AG09309 (cell line): ENCODE results near the gene ECM2.

Source experiments
- DNase-seq: peaks from one replicate; pipeline ENCODE4 v3.0.0-alpha.2; 2010; ENCODE audit warnings: low read depth
- H3K4me3 ChIP-seq: 2 replicates; pipeline ENCODE4 v1.5.1; 2011; ENCODE audit warnings: mild to moderate bottlenecking, low read depth, low read length, moderate library complexity; ENCODE audit not compliant: control insufficient read depth
- TF ChIP-seq, protein P1 (sequence below): IDR thresholded peaks from 2 replicates; pipeline ENCODE4 v1.5.1; 2011; ENCODE audit warnings: mild to moderate bottlenecking, low read depth, low read length, inconsistent platforms; ENCODE audit not compliant: insufficient read depth, control insufficient read depth; ENCODE audit errors: missing control alignments

The ECM2 gene

GRCh38 chr9:92527832-92528521 is 7.8 kb downstream of the ECM2 start:
- DNase-seq: no peak
- TF ChIP-seq, protein P1, sequence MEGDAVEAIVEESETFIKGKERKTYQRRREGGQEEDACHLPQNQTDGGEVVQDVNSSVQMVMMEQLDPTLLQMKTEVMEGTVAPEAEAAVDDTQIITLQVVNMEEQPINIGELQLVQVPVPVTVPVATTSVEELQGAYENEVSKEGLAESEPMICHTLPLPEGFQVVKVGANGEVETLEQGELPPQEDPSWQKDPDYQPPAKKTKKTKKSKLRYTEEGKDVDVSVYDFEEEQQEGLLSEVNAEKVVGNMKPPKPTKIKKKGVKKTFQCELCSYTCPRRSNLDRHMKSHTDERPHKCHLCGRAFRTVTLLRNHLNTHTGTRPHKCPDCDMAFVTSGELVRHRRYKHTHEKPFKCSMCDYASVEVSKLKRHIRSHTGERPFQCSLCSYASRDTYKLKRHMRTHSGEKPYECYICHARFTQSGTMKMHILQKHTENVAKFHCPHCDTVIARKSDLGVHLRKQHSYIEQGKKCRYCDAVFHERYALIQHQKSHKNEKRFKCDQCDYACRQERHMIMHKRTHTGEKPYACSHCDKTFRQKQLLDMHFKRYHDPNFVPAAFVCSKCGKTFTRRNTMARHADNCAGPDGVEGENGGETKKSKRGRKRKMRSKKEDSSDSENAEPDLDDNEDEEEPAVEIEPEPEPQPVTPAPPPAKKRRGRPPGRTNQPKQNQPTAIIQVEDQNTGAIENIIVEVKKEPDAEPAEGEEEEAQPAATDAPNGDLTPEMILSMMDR: no peak
- H3K4me3 ChIP-seq: no peak overlapping the region

- no peak for DNase-seq
Measured at GRCh38 chr9:92527291-92527828, 8.4 kb downstream of the ECM2 start.

GRCh38 chr9:92525306-92525705 is 10.5 kb downstream of the ECM2 start:
- H3K4me3 ChIP-seq: no peak overlapping the region
- TF ChIP-seq, protein P1: no peak
- DNase-seq: no peak

More at GRCh38 chr9:92527291-92527828, 8.4 kb downstream of the ECM2 start:
- TF ChIP-seq, protein P1: no peak
- no peak overlapping the region for H3K4me3 ChIP-seq

GRCh38 chr9:92524881-92525280 is 10.9 kb downstream of the ECM2 start:
- TF ChIP-seq, protein P1: no peak
- no peak for DNase-seq
- H3K4me3 ChIP-seq: no peak overlapping the region

GRCh38 chr9:92522983-92523970 is 12.5 kb downstream of the ECM2 start:
- H3K4me3 ChIP-seq: no peak overlapping the region
- TF ChIP-seq, protein P1: no peak
- DNase-seq: no peak

GRCh38 chr9:92520837-92521236 is 15.0 kb downstream of the ECM2 start:
- H3K4me3 ChIP-seq: no peak overlapping the region
- DNase-seq: no peak
- TF ChIP-seq, protein P1: no peak
